ENCODE measurements around the gene LRRC30.
"Not testable (repeated sequence)": the region's sequence is repeated elsewhere in the genome, so short reads cannot be mapped to it uniquely, and the experiment has no call there.

LRRC30 gene

DNA sequence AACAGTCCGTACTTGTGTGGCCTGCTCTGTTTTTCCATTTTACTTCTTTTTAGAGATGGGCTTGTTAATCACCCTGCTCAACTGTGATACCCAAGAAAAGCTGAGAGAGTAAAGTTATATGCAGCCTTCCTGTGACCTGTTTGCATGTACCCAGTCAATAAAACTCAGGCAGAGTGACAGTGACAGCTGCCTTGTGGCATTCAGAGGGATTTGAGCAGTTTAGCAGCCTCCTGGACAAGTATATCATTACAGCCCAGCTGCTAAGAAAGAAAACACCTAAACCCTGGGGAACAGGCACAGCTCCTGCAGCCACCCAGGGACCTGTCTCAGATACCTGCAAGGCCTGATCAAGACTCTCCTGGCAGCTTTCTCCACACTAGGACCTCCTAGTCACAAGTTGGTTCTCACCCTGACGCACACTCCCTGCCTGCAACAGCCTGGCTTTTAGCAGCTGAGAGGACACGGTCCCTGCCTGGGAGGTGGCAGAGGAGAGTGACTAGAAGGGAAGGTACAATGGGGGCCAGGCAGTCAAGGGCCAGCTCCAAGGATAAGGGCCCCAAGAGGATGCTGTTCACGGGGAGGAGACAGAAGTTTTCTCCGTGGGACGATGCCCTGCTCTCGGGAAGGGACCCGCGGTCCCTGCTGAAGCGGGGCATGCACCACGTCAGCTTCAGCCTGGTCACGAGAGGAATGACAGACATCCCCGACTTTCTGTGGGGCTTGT, at the start of gene LRRC30:
Gene LRRC30 (plus strand): TSS at position 464 of the 724 bp plus-strand sequence. CDS start 50 bp downstream, at position 514.
- DNase-seq = no peak

DNA sequence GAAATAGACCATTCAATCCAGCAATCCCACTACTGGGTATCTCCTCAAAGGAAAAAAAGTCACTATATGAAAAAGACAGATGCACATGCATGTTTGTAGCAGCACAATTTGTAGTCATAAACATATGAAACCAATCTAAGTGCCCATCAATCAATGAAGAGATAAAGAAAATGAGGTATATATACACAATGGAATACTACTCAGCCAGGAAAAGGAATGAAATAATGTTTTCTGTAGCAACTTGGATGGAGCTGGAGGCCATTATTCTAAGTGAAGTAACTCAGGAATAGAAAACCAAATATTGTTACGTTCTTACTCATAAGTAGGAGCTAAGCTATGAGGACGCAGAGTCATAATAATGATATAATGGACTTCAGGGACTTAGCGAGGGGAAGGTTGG, 45.2 kb upstream of the LRRC30 start:
- no peak for DNase-seq

DNA sequence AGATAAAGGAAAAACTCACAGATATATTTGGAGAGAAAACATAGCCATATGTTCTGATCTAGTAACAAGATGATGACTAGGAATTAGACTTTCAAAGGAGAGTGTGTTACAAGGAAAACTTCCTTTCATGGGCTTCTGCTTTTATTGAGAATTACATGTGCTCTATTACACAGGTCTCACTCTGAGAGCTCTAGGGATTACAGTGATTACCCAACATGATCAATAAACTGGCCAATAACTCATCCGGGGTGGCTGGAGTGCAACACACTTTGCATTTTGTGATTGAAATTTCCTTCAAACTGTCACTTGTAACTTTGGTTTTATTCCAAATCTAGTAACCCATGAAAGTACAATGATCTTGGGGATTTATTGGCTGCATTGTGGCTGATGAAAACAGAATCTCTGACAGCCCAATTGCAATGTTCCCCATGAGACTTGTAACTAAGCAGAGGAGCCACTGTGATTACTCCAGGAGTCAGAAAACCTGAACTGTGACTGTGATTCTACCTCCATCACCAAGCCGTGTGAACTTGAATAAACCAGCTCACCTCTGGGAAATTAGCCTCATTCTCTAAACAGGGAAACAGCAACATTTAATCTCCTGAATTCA, 40.2 kb upstream of the LRRC30 start:
- no peak for DNase-seq

DNA sequence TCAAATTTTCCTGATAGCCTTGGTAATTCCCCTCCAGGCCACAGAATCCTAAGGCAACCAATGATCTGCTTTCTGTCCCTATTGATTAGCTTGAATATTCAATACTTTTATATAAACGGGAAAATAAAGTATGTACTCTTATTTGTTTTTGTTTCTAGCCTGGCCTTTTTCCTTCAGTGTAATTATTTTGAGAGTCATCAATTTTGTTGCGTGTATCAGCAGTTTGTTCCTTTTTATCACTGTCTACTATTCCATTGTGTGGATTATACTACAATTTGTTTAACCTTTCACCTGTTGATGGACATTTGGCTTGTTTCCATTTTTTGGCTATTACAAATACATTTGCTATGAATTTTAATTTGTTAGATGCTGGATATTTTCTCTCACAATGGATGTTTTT, 39.2 kb upstream of the LRRC30 start:
- DNase-seq = no peak

DNA sequence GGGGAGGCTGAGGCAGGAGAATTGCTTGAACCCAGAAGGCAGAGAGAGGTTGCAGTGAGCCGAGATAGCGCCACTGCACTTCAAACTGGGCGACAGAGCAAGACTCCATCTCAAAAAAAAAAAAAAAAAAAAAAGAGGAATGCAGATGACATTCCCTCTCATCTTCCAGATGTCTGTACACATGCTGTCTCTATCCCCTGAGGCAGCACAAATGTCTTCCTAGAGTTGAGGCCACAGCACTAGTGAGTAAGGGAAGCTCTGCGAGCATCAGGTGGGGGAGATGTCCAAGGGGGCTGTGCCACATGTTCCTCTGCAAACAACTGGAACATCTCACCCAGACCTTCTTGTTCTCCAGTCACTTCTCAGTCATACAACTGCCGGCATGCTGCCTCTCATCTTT, 35.6 kb upstream of the LRRC30 start:
- no peak for DNase-seq

DNA sequence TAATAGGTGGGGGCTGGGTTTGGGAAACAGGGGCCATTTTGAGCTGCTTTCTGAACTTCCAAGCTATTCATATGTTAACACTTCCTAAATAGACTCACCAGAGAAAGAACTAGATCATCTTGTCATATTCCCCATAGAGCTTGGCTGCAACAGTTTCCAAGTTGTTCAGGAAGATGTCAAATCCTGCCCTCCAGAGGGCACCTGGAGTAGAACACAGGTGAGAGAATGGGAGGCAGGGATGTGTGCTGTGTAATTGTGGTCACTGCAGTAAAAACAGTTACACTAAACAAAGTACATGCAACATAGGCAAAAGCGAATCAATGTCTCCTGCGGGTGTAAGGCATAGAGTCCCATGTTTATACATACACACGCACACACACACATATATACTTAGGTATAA, 34.5 kb upstream of the LRRC30 start:
- DNase-seq = no peak

DNA sequence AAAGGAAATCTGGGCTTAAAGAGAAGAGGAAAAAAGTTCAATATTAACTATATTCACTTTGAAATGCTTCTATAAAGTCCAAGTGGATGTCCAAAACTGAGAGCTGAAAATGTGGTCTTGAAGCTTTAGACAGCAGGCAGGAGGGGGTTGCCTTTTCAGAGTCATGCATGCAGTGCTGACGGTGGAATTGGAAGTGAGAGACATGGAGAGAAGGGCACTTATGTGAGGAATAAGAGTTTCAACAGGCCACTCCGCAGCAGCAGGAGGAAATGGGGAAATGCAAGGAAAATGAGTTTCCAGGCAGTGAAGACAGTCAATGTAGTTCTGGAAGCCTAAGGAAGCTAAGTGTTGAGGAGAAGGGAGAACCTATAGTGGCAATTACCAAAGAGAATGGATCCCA, 33.0 kb upstream of the LRRC30 start:
- DNase-seq = no peak

DNA sequence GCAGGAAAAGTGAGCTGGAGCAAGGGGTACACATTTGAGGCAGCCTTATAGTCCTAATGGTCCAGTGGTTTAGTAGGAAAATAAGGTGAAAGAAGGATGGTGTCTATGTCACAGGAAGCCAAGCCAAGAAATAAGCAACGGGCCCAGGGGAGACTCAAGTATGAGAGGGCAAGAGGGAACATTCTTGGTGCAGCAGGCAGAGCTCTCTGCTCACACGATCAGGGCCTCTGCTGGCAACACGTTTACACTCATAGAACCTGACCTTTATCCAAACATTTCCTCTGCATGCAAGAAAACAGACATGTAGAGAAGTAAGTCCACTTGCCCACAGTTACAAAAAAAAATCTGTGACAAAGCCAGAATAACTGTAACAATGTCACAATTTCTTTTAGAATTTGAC, 32.6 kb upstream of the LRRC30 start:
- no peak for DNase-seq

DNA sequence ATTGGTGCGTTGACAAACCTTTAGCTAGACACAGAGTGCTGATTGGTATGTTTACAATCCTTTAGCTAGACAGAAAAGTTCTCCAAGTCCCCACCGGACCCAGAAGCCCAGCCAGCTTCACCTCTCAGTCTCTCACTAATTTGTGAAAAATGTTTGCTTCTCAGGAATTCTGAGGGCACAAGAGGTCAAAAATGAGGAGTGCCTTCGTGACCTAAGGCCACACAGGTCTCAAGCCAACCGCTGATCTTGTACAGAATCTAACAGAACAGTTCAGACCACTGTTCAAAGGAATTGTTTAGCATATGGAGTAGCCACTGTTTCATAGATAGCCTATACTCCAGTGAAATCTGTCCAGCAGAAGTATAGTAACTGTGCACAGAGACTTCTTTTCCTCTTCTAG, 29.8 kb upstream of the LRRC30 start:
- DNase-seq = no peak

DNA sequence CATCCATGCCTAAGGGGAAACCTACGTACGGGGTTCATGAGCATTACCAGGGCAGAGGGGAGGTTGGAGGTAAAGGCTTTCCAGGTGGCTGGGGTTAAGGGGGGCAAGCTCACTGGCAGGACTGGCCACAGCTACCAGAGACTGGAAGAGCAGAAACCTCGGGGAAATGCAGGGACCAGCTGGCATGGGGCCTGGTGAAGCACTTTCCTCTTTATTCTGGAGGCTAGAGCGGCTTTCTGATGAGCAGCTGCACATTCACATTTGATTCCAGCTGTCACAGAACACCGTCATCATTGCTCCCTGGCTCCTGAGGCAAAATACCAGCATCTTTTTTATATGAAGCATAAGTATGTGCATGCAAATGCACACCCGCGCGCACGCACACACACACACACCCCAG, 28.7 kb upstream of the LRRC30 start:
- no peak for DNase-seq

DNA sequence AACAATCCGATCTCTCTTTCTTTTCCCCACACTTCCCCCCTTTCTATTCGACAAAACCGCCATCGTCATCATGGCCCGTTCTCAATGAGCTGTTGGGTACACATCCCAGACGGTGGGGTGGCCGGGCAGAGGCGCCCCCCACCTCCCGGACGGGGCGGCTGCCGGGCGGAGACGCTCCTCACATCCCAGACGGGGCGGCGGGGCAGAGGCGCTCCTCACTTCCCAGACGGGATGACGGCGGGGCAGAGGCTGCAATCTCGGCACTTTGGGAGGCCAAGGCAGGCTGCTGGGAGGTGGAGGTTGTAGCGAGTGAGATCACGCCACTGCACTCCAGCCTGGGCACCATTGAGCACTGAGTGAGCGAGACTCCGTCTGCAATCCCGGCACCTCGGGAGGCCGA, 27.3 kb upstream of the LRRC30 start:
- DNase-seq = not testable (repeated sequence)

DNA sequence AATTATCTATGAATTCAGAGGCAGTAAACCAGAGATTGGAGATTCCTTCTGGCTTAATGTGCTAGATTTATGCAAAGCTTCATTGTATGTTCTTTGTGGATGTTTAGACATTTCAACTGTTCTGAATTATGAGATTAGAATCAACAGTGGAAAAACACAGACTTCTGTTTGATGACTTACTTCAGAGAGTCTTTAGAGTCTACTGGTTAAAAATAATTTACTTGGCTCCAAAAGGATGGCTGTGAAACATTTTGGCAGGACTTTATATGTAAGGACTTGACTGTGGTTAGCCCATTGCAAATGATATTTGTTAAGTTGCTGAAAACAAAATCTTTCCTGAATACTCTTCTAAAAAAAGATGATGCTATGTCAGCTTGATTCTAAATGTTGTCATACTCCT, 25.5 kb upstream of the LRRC30 start:
- no peak for DNase-seq

DNA sequence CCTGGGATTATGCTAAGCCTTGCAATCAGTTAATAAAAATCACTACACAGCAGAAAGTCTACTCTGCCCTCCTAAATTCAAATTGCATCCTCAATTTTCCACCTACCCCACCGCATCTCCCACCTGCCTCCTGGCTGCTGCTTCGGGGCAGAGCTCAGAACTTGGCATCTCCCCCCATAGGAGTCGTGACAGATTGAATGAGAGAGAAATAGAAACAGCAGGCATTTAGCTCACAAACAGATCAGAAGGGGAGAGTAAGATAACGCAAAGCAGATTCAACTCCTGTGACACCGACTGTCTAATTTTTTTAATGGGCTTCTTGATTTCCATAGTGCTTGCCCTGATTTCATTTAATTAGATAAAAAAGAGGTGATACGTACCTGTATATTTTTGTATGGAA, 24.7 kb upstream of the LRRC30 start:
- no peak for DNase-seq

DNA sequence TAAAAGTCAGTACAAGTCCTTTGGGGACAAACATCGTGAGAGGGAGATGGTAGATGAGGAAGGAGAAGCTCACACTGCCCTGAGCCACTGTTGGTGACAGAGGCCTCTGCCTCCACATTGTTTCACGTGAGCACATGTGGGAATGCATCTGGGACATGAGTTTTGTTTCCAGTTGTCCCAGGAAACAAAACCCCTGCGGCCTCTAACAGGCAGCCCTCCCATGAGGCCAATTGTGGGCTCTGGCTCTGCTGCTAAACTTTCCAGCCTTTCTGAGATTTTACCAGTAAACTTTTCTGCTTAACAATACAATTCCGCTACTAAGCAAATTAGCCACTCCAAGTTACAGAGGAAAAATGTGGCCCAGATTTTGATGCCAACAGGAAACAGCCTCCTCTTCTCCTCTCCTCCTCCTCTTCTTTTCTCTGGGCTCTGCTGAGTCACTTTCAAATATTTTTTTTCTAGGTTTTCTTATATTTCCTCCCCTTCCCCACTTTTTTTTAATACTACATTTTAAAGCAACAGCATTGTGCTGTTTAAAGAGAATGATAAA, 23.4 kb upstream of the LRRC30 start:
- DNase-seq = no peak

DNA sequence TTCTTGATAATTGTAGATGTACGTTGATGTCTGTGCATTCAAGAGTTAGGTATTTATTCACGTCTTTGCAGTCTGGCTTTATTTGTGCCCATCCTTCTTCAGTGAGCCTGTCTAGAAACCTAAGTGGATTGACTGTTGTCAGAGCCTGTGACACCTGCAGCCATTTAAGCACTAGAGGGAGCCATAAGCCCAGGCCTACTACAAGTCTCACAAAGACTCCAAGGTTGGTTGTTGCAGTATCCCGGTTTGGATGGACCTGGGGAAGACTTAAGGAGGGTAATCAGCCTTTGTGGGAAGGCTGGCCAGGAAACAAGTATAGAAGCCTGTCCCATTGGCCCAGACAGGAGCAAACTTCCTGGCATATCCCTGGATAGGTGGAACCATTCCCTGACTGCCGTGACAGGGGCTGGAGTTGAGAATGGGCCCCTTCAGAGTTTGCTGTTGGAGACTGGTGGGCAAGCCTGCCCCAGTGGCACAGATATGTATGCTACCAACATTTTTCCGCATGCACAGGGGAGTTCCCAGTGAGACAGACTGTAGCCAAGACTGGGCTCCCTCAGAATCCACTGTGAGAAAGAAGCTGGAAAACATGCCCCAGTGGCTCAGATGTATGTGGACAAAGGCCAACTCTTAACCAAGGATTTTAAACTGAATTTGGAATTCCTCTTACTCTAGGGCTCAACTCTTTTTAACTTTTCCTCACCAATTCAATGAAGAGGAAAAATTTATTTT, 9.3 kb upstream of the LRRC30 start:
- no peak for DNase-seq

DNA sequence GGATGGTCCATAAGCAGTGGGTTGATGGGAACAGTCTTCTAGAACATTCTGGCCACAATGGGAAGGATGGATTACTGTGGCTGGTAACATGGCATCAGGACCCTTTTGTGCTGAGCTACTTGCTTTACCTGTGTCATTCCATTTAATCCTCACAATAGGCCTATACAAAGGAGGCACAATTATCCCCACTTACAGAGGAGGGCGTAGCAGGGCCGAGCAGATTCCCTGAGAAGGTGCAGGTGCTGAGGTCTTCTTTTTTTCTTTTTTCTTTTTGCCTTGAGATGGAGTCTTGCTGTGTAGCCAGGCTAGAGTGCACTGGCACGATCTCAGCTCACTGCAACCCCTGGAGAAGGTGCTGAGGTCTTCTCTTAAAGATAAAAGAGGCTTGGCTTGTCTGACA, 6.7 kb upstream of the LRRC30 start:
- no peak for DNase-seq

DNA sequence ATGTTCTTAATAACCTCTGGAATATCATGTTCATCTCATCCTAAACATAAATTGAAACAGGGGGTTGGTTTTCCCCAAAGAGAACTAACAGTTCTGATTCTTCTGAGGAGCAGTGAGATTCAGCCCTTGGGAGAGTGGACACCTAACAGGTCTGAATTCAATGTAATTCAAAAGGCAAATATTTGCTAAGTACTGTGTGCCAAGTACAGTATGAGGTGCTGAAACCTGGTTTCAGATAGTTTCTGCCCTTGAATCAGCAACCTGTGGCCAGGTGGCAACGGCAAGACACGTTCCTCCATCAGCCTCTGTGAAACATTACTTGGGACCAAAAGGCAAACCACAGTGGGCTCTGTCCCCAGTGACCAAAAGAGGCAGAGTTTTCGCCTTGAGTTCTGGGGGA, 1.3 kb downstream of the LRRC30 start:
- no peak for DNase-seq

DNA sequence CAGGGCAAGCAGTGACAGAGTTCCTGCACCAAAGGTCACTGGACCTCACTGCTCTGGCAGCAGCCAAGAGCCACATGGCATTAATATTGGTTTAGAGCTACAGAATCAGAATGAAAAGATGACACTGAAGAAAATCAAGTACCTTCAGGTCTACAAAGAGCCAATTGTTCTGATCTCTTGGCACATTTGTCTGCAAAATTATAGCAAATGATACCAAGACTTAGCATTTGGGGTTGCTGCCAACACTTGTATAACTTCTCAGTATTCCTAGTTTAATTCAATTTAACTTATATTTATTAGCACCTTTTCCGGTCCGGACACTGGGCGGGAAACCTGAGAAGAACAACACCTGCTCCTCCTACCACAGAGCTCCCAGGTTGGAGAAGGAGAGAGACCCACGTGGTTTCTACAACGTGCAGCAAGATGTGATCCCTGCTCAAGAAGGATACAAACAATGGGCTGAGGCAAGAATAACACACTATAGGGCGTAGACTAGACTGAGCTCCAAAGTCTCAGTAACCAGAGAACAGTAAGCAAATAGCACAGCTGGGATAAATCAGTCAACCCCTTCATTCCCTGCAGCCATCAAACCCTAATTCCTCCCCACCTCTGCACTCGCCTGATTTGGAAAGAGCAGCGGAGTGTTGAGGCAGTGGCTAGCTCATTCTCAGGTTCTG, 2.4 kb downstream of the LRRC30 start:
- no peak for DNase-seq

DNA sequence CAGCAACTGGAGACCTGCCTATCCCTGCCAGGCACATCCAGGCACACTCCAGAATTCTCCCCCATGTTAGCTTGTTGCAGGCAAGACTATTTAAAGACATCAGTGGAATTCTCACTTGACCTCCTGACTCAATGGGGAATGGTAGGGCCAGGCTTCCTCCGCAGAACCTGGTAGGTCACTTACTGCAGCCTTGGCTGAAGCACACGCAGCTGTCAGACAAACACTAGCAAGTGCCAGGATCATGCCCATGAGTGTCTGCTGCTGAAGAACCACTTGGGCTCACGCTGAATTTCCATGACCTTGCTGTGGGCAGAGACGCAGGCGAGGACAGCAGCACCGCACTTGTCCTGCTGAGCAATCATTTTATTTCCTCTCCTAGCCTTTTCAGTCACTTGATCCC, 3.2 kb downstream of the LRRC30 start:
- DNase-seq = no peak

DNA sequence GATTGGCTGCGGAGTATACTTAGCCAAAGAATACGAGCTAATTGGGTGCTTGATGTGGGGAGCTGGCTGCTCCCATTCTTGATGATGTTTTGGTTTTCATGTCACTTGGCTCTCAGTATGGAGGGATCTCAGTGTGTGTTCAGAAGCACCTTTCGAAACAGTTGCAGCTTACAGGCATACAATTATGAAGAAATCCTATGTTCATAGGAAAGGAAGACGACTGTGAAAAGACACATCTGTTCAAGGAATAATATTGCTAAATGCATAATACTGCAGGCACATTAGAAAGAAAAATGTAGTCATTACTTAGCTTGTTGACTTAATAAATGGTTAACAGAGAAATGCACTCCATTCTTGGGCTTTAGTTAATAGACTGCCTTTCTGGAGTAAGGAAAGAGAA, 4.1 kb downstream of the LRRC30 start:
- DNase-seq = no peak

DNA sequence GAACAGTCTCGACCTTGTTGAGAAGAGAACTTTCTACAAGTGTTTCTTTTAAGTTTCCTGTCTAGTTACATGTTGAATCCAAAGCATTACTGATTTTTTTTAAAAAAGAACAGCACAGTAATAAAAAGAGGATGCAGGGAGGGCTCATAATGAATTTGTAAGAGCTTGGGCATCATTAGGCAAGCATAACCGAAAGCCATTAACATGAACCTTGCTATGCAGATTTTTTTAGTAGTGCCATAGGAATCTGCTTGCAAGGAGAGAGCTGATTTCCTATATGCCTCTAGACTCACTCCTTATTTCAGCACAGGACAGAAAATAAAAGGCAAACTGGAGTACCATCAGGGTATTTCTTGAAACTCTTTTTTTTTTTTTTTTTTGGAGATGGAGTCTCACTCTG, 5.2 kb downstream of the LRRC30 start:
- DNase-seq = no peak

DNA sequence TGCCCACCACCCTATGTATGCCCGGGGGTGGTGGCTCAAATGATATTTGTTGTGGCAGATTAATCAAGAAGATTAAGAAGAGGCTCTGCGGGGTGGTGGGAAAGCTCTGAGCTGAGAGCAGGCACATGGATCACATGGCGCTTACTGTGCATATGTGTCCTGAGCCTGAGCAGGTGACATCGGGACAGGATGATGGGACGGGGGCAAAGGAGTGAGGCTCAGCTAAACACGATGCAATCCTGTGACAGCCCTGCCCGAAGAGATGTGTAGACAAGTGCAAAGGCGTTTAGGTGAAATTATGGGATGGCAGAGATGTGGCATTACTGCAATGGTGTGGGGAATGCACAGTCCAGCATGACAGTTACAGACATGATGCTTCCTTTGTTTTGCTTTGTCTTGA, 6.0 kb downstream of the LRRC30 start:
- DNase-seq = no peak

DNA sequence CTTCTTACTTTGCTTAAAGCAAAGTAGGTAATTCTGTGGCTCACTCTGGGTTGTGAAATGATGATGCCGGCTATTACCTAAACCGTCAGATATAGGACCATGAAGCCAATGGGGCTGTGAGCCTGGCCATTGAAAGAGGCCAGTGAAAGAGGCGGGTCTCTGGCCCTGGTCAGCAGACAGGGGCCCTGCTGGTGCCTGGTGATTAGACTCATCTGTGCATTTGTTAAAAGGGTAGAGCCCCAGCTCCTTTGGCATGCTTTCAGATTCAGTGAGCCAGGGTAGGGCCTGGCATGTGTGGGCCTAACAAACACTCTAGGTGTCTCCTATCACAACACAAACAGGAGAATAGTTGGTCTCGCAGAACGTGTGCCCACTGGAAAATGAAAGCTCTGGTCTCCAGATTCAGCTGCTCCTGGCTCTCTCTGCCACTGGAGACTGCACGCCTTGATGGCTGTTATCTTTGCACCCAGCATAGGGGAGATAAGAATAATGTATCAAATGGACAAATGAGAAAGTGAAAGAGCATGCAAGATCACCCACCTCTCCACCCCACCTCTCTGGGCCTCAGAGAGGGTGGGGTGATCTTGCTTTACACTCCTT, 6.9 kb downstream of the LRRC30 start:
- no peak for DNase-seq
